ENCODE data around the gene PPP1R9A.

DNA sequence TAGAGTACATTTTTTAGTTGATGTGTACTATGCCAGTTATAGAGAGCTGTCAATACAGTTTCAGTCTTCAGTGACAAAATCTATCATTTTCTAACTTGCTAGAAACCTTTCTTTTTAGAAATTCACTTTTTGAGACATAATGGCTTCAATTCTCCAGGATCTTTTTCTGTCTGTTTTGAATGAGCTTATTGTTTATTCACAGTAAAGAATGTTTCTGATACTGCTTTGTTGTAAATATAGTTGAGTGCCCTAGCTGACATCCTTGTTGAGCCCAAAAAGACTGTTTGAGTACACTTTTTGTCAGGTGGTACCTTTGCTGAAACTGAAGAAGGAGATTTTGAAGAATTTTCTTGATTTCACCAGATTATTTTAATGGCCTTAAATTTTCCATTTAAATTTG is 139.9 kb downstream of the PPP1R9A start:
- TF ChIP-seq POLR2A (IDR thresholded peaks at IDR 0.05): no peak
- TF ChIP-seq, protein P1, sequence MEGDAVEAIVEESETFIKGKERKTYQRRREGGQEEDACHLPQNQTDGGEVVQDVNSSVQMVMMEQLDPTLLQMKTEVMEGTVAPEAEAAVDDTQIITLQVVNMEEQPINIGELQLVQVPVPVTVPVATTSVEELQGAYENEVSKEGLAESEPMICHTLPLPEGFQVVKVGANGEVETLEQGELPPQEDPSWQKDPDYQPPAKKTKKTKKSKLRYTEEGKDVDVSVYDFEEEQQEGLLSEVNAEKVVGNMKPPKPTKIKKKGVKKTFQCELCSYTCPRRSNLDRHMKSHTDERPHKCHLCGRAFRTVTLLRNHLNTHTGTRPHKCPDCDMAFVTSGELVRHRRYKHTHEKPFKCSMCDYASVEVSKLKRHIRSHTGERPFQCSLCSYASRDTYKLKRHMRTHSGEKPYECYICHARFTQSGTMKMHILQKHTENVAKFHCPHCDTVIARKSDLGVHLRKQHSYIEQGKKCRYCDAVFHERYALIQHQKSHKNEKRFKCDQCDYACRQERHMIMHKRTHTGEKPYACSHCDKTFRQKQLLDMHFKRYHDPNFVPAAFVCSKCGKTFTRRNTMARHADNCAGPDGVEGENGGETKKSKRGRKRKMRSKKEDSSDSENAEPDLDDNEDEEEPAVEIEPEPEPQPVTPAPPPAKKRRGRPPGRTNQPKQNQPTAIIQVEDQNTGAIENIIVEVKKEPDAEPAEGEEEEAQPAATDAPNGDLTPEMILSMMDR (IDR thresholded peaks at IDR 0.05): no peak

All from sigmoid colon (tissue), 3 donors.